Esophagus squamous epithelium (tissue), 5 donors: ENCODE results near the gene SMARCD1. TPM values are rescaled to one million over a fixed set of nuclear protein-coding genes. Genes with fewer than 3 reads are reported as not detected.

Experiments used
- DNase-seq: peaks from one replicate; lab custom pipeline; 2025; lab: John Stamatoyannopoulos, UW
- H3K27ac ChIP-seq, 4 donors: fragments of 200-600 bp; sonication (generic); one replicate each; pipeline ENCODE4 v1.5.1; 2016 to 2019; ENCODE audit warnings: mild to moderate bottlenecking in 1 of 4
- H3K27me3 ChIP-seq, 4 donors: fragments of 200-600 bp; sonication (generic); 1 replicate in 3 of 4; 2 replicates in 1 of 4; pipeline versions ENCODE4 v1.5.1 to v1.6.0; 2017 to 2021; ENCODE audit warnings: antibody characterized with exemption in 1 of 4
- H3K36me3 ChIP-seq, 3 donors: fragments of 200-600 bp; sonication (generic); one replicate each; pipeline ENCODE4 v1.5.1; 2016 to 2019
- H3K4me1 ChIP-seq, 3 donors: fragments of 200-600 bp; sonication (generic); one replicate each; pipeline ENCODE4 v1.5.1; 2017 to 2019
- H3K4me3 ChIP-seq, 4 donors: fragments of 200-600 bp; sonication (generic); 1 replicate in 3 of 4; 2 replicates in 1 of 4; pipeline ENCODE4 v1.5.1; 2016 to 2019; ENCODE audit warnings: mild to moderate bottlenecking in 2 of 4, moderate library complexity in 1 of 4
- H3K9me3 ChIP-seq, 3 donors: fragments of 200-600 bp; sonication (generic); one replicate each; pipeline ENCODE4 v1.5.1; 2016 to 2019
- POLR2A ChIP-seq, 4 donors: fragments of 450-650 bp; IDR thresholded peaks; one replicate each; pipeline ENCODE4 v1.6.1; 2017; ENCODE audit warnings: antibody characterized with exemption in 4 of 4, mild to moderate bottlenecking in 4 of 4, moderate library complexity in 3 of 4
- WGBS, 2 donors: methylation state at CpG; one replicate each; pipeline ENCODE4 v1.1.5; 2018; 5-methylcytosine and 5-hydroxymethylcytosine counted together
- intact Hi-C: fragments of 100-400 bp; cut with DNase I; formaldehyde crosslinking; loops from one replicate; pipeline ENCODE4 v1.15.0; 2022
- total RNA-seq, 4 donors: library from RNA; depleted of rRNA; stranded (reverse); fragments of >200 nt; gene quantifications; one replicate each; pipeline ENCODE4 v1.1.0, GENCODE V29; 2016
- TF ChIP-seq, protein P1 (sequence below), 6 experiments: fragments of 450-650 bp in 4 of 6; fragments of 200-600 bp in 2 of 6; sonication (generic) in 2 of 6; IDR thresholded peaks; one replicate each; pipeline ENCODE4 v1.5.1; 2016 to 2019; ENCODE audit warnings: antibody characterized with exemption in 6 of 6, mild to moderate bottlenecking in 4 of 6, moderate library complexity in 4 of 6
- donor health status: DM: yes; HTN: yes; CAD: no.

Gene SMARCD1
- total RNA-seq, 4 donors from 2014 or later = 34.5 to 67.8 (median 46.5) TPM

DNA sequence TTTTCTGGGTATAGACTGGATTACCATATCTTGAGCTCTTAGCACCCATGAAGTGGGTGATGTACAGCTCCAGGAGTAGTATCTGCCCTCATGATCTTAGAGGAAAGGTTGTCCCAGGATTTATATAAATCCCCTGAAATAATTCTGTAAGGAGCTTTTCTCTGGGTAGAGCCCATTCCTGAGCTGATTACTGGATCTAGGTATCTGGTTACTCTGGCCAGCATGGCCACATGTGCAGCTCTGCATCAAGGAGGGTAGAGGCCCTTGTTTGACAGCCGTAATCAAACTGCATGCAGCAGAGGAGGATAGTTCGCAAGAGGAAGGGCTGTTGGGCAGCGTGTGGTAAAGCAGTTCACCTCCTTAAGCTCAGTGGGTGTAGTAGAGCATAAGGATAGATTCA, 35.4 kb downstream of the SMARCD1 start:
- WGBS, 2 donors = 85 to 93% methylated on average over 3 of the region's 3 CpGs
- Histone ChIP-seq H3K36me3 (peaks cover 0 to 90% (median 4%) of the 10 kb centered on the region in 3 donors), H3K27ac (no peak overlapping the region), H3K4me1 (peaks cover 0 to 26% (median 4%) of the 10 kb centered on the region in 3 donors), H3K27me3 (no peaks in the 10 kb centered on the region), H3K4me3 (no peak overlapping the region), H3K9me3 (no peaks in the 10 kb centered on the region)
- DNase-seq = no peak
- TF ChIP-seq POLR2A (IDR thresholded peaks at IDR 0.05) = no peak
- intact Hi-C loops = no loop called here

- WGBS, 2 donors = 95 to 100% methylated on average over 3 of the region's 3 CpGs
- Histone ChIP-seq H3K27me3 (no peaks in the 10 kb centered on the region), H3K4me1 (peaks cover 0 to 22% (median 4%) of the 10 kb centered on the region in 3 donors), H3K27ac (no peak overlapping the region), H3K9me3 (no peaks in the 10 kb centered on the region), H3K36me3 (peaks cover 0 to 86% (median 4%) of the 10 kb centered on the region in 3 donors), H3K4me3 (no peak overlapping the region)
- no peak for TF ChIP-seq POLR2A (IDR thresholded peaks at IDR 0.05)
- intact Hi-C loops = no loop called here
- DNase-seq = no peak
Observed at GRCh38 chr12:50120953-50121352, 35.8 kb downstream of the SMARCD1 start.

GRCh38 chr12:50121641-50122040, 36.5 kb downstream of the SMARCD1 start:
- TF ChIP-seq, protein P1, sequence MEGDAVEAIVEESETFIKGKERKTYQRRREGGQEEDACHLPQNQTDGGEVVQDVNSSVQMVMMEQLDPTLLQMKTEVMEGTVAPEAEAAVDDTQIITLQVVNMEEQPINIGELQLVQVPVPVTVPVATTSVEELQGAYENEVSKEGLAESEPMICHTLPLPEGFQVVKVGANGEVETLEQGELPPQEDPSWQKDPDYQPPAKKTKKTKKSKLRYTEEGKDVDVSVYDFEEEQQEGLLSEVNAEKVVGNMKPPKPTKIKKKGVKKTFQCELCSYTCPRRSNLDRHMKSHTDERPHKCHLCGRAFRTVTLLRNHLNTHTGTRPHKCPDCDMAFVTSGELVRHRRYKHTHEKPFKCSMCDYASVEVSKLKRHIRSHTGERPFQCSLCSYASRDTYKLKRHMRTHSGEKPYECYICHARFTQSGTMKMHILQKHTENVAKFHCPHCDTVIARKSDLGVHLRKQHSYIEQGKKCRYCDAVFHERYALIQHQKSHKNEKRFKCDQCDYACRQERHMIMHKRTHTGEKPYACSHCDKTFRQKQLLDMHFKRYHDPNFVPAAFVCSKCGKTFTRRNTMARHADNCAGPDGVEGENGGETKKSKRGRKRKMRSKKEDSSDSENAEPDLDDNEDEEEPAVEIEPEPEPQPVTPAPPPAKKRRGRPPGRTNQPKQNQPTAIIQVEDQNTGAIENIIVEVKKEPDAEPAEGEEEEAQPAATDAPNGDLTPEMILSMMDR (IDR thresholded peaks at IDR 0.05) = no peak
- Histone ChIP-seq H3K27ac (no peak overlapping the region), H3K9me3 (no peaks in the 10 kb centered on the region), H3K4me3 (no peak overlapping the region), H3K36me3 (peaks cover 0 to 85% (median 4%) of the 10 kb centered on the region in 3 donors), H3K27me3 (no peaks in the 10 kb centered on the region), H3K4me1 (peaks cover 0 to 15% (median 4%) of the 10 kb centered on the region in 3 donors)
- intact Hi-C loops = no loop called here
- WGBS, 2 donors = 89 to 95% methylated on average over 5 of the region's 5 CpGs
- no peak for DNase-seq

GRCh38 chr12:50123203-50123602, 38.1 kb downstream of the SMARCD1 start:
- no peak overlapping the region for H3K4me3 ChIP-seq
- no peaks in the 10 kb centered on the region for H3K27me3 ChIP-seq
- H3K27ac ChIP-seq = no peak overlapping the region
- TF ChIP-seq, protein P1 (IDR thresholded peaks at IDR 0.05) = no peak
- no peak for TF ChIP-seq POLR2A (IDR thresholded peaks at IDR 0.05)
- no peaks in the 10 kb centered on the region for H3K9me3 ChIP-seq
- DNase-seq = no peak
- peaks cover 0 to 88% (median 4%) of the 10 kb centered on the region in 3 donors for H3K36me3 ChIP-seq
- peaks cover 0 to 18% (median 0%) of the 10 kb centered on the region in 3 donors for H3K4me1 ChIP-seq
- intact Hi-C loops = no loop called here
- 61 to 76% methylated on average over 2 of the region's 2 CpGs for WGBS, 2 donors

GRCh38 chr12:50127546-50127945, 42.4 kb downstream of the SMARCD1 start:
- no peaks in the 10 kb centered on the region for H3K9me3 ChIP-seq
- no peak overlapping the region for H3K27ac ChIP-seq
- intact Hi-C loops = no loop called here
- H3K4me3 ChIP-seq = no peak overlapping the region
- no peaks in the 10 kb centered on the region for H3K27me3 ChIP-seq
- WGBS, 2 donors = 48 to 59% methylated on average over 2 of the region's 2 CpGs
- H3K36me3 ChIP-seq = peaks cover 0 to 87% (median 15%) of the 10 kb centered on the region in 3 donors
- TF ChIP-seq, protein P1 (IDR thresholded peaks at IDR 0.05) = no peak
- no peak for TF ChIP-seq POLR2A (IDR thresholded peaks at IDR 0.05)
- no peak for DNase-seq
- H3K4me1 ChIP-seq = peaks cover 0 to 37% (median 0%) of the 10 kb centered on the region in 3 donors

DNA sequence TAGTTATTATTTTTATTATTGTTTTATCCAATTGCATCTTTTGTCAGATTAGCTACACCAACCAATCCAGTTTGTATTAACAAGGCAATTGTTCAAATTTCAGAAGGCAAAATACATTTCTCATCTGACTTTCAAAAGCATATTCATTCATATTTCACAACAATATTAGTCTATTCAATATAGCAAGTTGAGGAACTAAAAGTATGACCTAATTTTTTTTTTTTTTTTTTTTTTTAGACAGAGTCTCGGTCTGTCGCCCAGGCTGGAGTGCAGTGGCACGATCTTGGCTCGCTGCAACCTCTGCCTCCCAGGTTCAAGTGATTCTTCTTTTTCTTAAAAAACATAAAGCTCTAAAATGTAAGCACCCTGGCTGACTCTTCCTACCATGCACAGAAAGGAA, 44.1 kb downstream of the SMARCD1 start:
- Histone ChIP-seq H3K4me3 (no peak overlapping the region), H3K9me3 (no peaks in the 10 kb centered on the region), H3K27me3 (no peaks in the 10 kb centered on the region), H3K4me1 (peaks cover 0 to 43% (median 3%) of the 10 kb centered on the region in 3 donors), H3K27ac (no peak overlapping the region), H3K36me3 (peaks cover 0 to 87% (median 21%) of the 10 kb centered on the region in 3 donors)
- intact Hi-C loops = no loop called here
- WGBS, 2 donors = 70 to 77% methylated on average over 4 of the region's 4 CpGs
- DNase-seq = no peak
- TF ChIP-seq, protein P1 (IDR thresholded peaks at IDR 0.05) = no peak
- no peak for TF ChIP-seq POLR2A (IDR thresholded peaks at IDR 0.05)
